ENCODE data around the gene SPTBN1. TPM values are rescaled to one million over a fixed set of nuclear protein-coding genes. Genes with fewer than 3 reads are reported as not detected.
A peak's percentile ranks its signal among the peaks of the same experiment; 100 is the strongest.

Gene SPTBN1
- total RNA-seq, 2 experiments from 2014 or later, result 87.0 to 88.3 TPM

DNA sequence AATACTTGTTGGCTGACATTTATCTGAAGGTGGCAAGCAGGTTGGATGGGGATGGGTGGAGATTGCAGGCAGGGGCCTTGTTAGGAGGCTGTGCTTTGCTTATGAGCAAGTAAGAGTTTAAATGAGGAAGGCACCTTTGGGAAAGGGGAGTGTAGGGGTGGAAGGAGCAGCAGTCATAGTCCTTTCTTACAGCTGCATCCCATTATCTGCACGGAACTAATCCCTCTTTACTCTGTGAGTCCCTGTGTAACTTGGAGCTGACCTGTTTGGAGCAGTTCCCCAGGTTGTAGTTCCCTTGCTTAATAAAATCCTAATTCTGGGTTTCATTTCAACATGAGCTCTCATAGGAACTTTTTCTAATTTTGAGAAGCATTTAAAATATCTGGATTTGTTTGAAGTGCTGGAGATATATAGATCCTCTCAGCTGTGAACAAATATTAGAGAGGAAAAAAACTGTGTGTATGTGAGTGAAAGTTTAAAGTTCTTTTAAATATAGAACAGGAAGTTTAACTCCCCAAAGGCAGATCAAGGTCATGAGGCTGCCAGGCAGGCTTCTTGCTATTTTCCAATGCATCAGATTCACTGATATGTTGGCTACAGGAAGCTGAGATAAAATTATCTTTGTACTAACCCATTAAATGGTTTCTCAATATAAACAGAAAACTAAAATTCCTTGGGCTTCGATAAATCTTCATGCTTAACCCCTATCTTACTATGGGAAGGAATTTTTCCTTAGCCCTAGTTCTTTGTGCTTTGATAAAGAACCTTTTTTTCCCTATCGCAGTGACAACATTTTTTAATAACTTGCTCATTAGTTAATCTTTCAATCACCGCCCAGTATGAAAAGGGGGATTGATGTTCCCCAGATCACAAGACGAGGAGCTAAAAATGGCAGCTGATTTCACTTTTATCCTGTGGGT lies 162.8 kb downstream of the SPTBN1 start:
- Mint-ChIP-seq H3K9me3 (no peaks in the 10 kb centered on the region), H3K4me1 (peaks cover 20% of the 10 kb centered on the region), H3K27me3 (no peaks in the 10 kb centered on the region), H3K4me3 (no peak overlapping the region), H3K27ac (peak overlapping the region; percentile 28), H3K36me3 (peaks cover 31% of the 10 kb centered on the region)
- DNase-seq, result no peak

DNA sequence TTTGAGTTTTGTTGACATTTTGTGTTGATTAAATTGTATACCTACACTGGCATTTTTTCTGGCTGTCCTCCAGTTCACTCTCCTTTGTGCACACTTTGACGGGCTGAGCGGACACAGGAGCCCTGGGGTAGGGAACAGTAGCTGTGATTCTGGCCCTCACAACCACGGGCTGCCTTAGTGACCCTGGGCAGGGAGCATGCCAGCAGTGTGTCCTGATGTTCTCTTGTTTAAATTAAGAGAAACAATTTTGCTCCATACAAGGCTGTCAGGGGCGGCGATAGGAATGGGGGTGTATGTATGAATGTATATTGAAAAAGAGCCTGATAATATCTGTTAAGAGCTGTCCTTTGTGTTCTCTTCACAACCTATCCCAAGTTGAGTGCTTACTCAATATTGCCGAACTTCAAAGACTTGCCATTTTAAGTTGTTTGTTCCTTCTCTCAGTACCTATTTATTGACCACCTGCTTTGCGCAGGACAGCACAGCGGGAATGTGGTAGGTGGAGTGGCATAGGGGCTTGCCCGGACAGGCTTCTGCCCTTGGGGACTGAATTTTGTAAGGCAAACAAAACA lies 163.6 kb downstream of the SPTBN1 start:
- Mint-ChIP-seq H3K4me3 (no peak overlapping the region), H3K27ac (no peak overlapping the region), H3K27me3 (no peaks in the 10 kb centered on the region), H3K9me3 (no peaks in the 10 kb centered on the region), H3K4me1 (peaks cover 17% of the 10 kb centered on the region), H3K36me3 (peaks cover 31% of the 10 kb centered on the region)
- no peak for DNase-seq

DNA sequence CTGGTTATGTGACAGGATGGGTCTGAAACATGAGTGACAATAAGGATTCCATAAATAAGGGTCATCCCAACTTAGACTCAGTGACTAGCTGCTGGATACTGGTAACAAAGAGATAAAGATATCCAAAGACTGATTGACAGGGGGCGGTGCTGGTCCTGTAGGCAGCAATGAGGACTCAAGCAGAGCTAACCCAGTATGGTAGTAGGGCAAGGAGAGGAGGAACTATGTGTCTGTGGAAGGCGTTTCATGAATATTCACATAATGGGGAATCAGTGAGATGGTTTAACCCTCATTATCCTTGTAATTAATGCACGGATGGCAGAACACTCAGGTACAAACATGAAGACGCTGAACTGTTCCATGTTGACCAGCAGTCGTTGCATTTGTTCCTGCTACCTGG lies 164.8 kb downstream of the SPTBN1 start:
- H3K27me3 Mint-ChIP-seq, result no peaks in the 10 kb centered on the region
- no peak for DNase-seq
- no peaks in the 10 kb centered on the region for H3K9me3 Mint-ChIP-seq
- H3K4me3 Mint-ChIP-seq, result no peak overlapping the region
- peaks cover 17% of the 10 kb centered on the region for H3K4me1 Mint-ChIP-seq
- H3K27ac Mint-ChIP-seq, result no peak overlapping the region
- peaks cover 34% of the 10 kb centered on the region for H3K36me3 Mint-ChIP-seq

DNA sequence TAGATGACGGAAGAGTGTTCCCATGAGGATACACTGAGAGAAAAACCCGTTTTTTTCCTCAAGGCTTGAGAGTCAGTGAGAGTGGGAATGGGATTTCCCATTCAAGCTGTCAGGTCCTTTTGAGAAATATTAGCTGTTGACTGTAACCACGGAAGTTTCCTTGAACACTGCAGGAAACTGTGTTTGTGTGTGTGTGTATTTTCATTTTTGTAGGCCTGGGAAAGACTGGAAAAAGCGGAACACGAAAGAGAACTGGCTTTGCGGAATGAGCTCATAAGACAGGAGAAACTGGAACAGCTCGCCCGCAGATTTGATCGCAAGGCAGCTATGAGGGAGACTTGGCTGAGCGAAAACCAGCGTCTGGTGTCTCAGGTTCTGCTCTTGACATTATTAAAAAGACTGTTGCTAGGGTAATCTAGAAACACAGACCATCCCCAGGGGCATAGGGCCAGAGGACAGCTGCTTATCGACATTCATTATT lies 168.5 kb downstream of the SPTBN1 start:
- H3K9me3 Mint-ChIP-seq, result no peaks in the 10 kb centered on the region
- no peak overlapping the region for H3K4me3 Mint-ChIP-seq
- H3K27me3 Mint-ChIP-seq, result no peaks in the 10 kb centered on the region
- peak overlapping the region; percentile 39 for H3K27ac Mint-ChIP-seq
- DNase-seq, result no peak
- H3K36me3 Mint-ChIP-seq, result peaks cover 41% of the 10 kb centered on the region
- peaks cover under 1% of the 10 kb centered on the region for H3K4me1 Mint-ChIP-seq

DNA sequence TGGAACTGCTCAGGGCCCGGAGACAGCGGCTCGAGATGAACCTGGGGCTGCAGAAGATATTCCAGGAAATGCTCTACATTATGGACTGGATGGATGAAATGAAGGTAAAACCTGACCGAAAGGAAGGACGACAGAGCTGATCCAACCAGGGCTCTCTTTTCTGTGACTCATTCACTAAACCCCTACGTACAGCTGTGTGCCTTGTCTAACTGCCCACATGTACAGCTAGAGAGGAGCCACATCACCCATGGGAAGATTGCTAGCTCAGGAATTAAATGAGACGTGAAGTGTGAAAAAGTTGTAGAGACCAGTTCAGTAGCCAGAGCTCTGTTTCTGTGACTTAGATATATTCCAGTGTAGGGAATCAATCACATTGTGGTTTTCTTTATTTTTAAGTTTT lies 170.0 kb downstream of the SPTBN1 start:
- no peak for DNase-seq
- Mint-ChIP-seq H3K9me3 (no peaks in the 10 kb centered on the region), H3K4me1 (peaks cover 4% of the 10 kb centered on the region), H3K4me3 (no peak overlapping the region), H3K27me3 (no peaks in the 10 kb centered on the region), H3K36me3 (peaks cover 43% of the 10 kb centered on the region), H3K27ac (no peak overlapping the region)

DNA sequence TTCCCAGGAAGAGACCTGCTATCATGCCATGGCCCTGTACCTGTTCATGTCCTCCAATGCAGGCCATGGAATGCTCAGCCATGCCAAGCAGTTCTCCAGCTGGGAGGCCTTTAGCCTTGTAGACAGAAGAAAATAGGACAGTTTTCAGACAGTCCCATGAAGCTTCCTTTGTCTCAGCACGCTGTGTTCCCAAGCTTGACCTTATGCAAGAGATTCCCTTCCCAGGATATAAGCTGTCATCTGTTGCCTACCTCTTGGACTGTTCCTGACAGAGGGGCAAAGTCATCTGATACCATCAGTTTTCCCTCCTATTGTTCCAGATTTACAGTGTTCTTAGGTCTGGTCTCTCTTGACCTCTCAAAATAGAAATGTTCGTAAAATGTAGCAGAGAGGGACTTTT lies 170.8 kb downstream of the SPTBN1 start:
- DNase-seq, result no peak
- Mint-ChIP-seq H3K27me3 (no peaks in the 10 kb centered on the region), H3K9me3 (no peaks in the 10 kb centered on the region), H3K4me3 (no peak overlapping the region), H3K27ac (no peak overlapping the region), H3K4me1 (peaks cover 4% of the 10 kb centered on the region), H3K36me3 (peaks cover 41% of the 10 kb centered on the region)

DNA sequence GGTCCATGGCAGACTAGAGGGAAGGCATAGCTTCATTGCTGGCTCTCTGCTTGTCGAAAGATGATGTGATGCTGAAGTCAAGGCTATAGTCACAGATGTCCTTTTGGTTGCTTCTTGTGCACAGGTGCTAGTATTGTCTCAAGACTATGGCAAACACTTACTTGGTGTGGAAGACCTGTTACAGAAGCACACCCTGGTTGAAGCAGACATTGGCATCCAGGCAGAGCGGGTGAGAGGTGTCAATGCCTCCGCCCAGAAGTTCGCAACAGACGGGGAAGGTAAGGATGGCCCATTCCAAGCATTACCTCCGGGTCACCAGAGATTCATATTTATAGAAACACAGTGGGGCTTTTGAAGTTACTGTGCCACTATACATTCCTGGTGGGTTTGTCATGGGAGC lies 171.8 kb downstream of the SPTBN1 start:
- Mint-ChIP-seq H3K27ac (no peak overlapping the region), H3K9me3 (no peaks in the 10 kb centered on the region), H3K4me3 (no peak overlapping the region), H3K27me3 (no peaks in the 10 kb centered on the region), H3K4me1 (peaks cover 8% of the 10 kb centered on the region), H3K36me3 (peaks cover 39% of the 10 kb centered on the region)
- DNase-seq, result no peak

DNA sequence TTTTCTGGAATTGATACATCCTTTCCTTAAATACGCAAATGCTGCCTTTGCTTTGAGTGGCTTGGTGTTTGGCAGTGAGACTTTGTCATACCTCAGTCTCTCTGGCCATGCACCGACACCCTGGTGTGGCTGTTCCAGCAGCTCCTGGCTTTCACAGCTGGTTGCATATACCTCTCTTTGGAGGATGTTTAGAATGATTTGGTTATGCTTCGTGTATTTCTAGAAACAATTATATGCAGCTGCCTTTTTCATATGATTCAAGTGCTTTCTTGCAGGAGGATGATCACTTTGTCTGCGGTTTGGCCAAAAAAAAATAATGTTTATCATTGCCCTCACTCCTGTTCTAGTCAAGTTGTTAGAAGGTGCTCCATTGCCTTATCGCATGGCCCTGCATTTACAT lies 172.3 kb downstream of the SPTBN1 start:
- Mint-ChIP-seq H3K27ac (no peak overlapping the region), H3K27me3 (no peaks in the 10 kb centered on the region), H3K36me3 (peaks cover 38% of the 10 kb centered on the region), H3K9me3 (no peaks in the 10 kb centered on the region), H3K4me1 (peaks cover 13% of the 10 kb centered on the region), H3K4me3 (no peak overlapping the region)
- DNase-seq, result no peak

DNA sequence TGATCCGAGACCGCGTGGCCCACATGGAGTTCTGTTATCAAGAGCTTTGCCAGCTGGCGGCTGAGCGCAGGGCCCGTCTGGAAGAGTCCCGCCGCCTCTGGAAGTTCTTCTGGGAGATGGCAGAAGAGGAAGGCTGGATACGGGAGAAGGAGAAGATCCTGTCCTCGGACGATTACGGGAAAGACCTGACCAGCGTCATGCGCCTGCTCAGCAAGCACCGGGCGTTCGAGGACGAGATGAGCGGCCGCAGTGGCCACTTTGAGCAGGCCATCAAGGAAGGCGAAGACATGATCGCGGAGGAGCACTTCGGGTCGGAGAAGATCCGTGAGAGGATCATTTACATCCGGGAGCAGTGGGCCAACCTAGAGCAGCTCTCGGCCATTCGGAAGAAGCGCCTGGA lies 172.8 kb downstream of the SPTBN1 start:
- no peaks in the 10 kb centered on the region for H3K27me3 Mint-ChIP-seq
- DNase-seq, result no peak
- H3K9me3 Mint-ChIP-seq, result no peaks in the 10 kb centered on the region
- no peak overlapping the region for H3K27ac Mint-ChIP-seq
- peak overlapping the region; percentile 22 for H3K4me3 Mint-ChIP-seq
- peaks cover 36% of the 10 kb centered on the region for H3K36me3 Mint-ChIP-seq
- peaks cover 17% of the 10 kb centered on the region for H3K4me1 Mint-ChIP-seq

DNA sequence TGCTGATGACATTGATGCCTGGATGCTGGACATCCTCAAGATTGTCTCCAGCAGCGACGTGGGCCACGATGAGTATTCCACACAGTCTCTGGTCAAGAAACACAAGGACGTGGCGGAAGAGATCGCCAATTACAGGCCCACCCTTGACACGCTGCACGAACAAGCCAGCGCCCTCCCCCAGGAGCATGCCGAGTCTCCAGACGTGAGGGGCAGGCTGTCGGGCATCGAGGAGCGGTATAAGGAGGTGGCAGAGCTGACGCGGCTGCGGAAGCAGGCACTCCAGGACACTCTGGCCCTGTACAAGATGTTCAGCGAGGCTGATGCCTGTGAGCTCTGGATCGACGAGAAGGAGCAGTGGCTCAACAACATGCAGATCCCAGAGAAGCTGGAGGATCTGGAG lies 173.3 kb downstream of the SPTBN1 start:
- DNase-seq, result no peak
- Mint-ChIP-seq H3K9me3 (no peaks in the 10 kb centered on the region), H3K4me3 (no peak overlapping the region), H3K4me1 (peaks cover 22% of the 10 kb centered on the region), H3K36me3 (peaks cover 39% of the 10 kb centered on the region), H3K27ac (peak overlapping the region; percentile 29), H3K27me3 (no peaks in the 10 kb centered on the region)

DNA sequence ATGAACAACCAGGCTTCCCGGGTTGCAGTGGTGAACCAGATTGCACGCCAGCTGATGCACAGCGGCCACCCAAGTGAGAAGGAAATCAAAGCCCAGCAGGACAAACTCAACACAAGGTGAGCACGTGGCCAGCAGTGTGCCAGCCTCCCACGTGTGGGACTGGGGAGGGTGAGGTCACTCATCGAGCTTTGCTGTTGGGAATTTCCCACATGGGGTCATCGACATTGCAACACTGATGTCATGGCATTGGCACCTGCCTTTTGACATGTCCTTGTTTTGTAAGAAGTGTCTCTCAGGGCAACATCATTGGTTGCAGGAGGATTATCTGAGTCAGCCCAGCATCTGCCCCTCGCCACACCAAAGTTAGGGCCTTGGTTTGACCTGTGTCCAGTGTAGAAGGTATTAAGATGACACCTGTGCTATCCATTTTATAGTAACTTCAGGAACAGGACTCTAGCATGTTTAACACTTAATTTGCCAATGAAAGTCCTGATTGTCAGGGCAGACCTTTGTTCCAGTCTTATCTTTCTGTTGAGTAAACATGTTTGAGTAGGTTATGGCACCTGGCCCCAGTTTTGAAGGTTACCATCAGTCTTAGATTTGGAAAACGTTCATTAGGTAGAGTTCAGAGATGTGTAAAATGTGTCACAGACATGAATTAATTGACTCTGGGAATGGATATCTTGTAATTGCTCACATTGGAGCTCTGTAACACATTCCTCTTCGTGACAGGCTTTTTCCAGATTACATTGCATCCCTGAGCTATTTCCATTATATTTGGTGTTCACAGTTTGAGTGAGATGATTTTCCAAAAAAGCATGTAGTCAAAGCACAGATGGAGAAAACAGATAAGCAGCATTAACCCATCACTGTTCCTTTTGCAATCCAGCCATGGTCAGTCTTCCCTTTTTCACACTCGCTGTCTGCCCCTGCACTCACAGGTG lies 174.1 kb downstream of the SPTBN1 start:
- no peaks in the 10 kb centered on the region for H3K9me3 Mint-ChIP-seq
- H3K27ac Mint-ChIP-seq, result peak overlapping the region; percentile 72
- peak; percentile 28 for DNase-seq
- H3K4me1 Mint-ChIP-seq, result peaks cover 30% of the 10 kb centered on the region
- no peaks in the 10 kb centered on the region for H3K27me3 Mint-ChIP-seq
- H3K36me3 Mint-ChIP-seq, result peaks cover 42% of the 10 kb centered on the region
- H3K4me3 Mint-ChIP-seq, result no peak overlapping the region

DNA sequence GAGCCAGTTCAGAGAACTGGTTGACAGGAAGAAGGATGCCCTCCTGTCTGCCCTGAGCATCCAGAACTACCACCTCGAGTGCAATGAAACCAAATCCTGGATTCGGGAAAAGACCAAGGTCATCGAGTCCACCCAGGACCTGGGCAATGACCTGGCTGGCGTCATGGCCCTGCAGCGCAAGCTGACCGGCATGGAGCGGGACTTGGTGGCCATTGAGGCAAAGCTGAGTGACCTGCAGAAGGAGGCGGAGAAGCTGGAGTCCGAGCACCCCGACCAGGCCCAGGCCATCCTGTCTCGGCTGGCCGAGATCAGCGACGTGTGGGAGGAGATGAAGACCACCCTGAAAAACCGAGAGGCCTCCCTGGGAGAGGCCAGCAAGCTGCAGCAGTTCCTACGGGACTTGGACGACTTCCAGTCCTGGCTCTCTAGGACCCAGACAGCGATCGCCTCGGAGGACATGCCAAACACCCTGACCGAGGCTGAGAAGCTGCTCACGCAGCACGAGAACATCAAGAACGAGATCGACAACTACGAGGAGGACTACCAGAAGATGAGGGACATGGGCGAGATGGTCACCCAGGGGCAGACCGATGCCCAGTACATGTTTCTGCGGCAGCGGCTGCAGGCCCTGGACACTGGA lies 174.9 kb downstream of the SPTBN1 start:
- Mint-ChIP-seq H3K36me3 (peaks cover 39% of the 10 kb centered on the region), H3K27me3 (no peaks in the 10 kb centered on the region), H3K9me3 (no peaks in the 10 kb centered on the region), H3K4me1 (peaks cover 34% of the 10 kb centered on the region), H3K27ac (peak overlapping the region; percentile 72), H3K4me3 (no peak overlapping the region)
- DNase-seq, result no peak

DNA sequence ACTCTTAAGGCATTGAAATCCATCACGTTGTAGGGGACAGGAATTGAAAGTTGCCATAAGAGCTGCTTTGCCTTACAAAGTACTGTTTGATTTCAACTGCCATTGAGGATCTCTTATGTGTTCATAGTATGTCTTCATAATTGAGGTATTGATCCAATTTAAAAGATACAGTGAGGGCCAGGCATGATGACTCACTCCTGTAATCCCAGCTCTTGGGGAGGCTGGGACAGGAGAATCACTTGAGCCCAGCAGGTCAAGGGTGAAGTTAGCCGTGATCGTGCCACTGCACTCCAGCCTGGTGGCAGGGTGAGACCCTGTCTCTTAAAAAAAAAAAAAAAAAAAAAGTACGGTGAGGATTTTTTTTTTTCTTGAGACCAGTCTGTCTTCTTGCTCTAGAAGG lies 175.6 kb downstream of the SPTBN1 start:
- H3K27me3 Mint-ChIP-seq, result no peaks in the 10 kb centered on the region
- no peak for DNase-seq
- H3K4me3 Mint-ChIP-seq, result no peak overlapping the region
- peaks cover 31% of the 10 kb centered on the region for H3K36me3 Mint-ChIP-seq
- no peaks in the 10 kb centered on the region for H3K9me3 Mint-ChIP-seq
- H3K27ac Mint-ChIP-seq, result no peak overlapping the region
- peaks cover 37% of the 10 kb centered on the region for H3K4me1 Mint-ChIP-seq

All from activated naive CD8-positive, alpha-beta T cell treated with anti-CD3 and anti-CD28 coated beads for 36 hours (primary cell).